Stimulated activated memory B cell treated with anti-CD40 and anti-IgM and Interleukin-4, amounts not matched to agents 10 μg/mL and 1 μg/mL and 100 μg/mL, for 72 hours (primary cell): ENCODE results near the gene DIPK2A.

Experiments
- ATAC-seq: fragments of 150-1000 bp; cut with Tn5 transposase; 2 replicates; pipeline ENCODE4 v1.10.0; 2021
- H3K27ac Mint-ChIP-seq: one replicate; pipeline ENCODE4 v1.8.0; 2022; ENCODE audit warnings: mild to moderate bottlenecking, mixed read lengths
- H3K27me3 Mint-ChIP-seq: one replicate; pipeline ENCODE4 v1.8.0; 2022; ENCODE audit warnings: mixed read lengths
- H3K36me3 Mint-ChIP-seq: one replicate; pipeline ENCODE4 v1.8.0; 2022; ENCODE audit warnings: mixed read lengths
- H3K4me1 Mint-ChIP-seq: one replicate; pipeline ENCODE4 v1.8.0; 2022; ENCODE audit warnings: mixed read lengths
- H3K4me3 Mint-ChIP-seq: one replicate; pipeline ENCODE4 v1.8.0; 2022; ENCODE audit warnings: mild to moderate bottlenecking, moderate library complexity, mixed read lengths
- H3K9me3 Mint-ChIP-seq: one replicate; pipeline ENCODE4 v1.8.0; 2022; ENCODE audit warnings: mixed read lengths

DIPK2A gene

DNA sequence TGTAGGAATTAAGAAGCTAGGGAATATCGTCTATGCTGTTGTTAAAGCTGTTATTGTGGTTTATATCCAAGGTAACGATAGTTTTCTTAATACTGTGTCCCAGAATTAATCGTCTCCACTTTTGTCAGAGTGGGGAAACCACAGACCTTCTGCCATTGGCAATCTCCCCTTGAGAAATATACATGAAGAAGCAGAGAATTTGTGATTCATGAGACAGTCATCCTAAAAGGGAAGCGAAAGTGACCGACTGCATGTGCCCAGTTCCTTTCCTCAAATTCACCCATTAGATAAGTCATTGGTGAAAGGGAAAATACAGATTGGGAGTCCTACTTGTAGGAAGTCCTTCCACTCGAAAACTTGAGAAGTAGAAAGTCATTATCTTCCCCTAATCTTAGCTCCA is 26.6 kb downstream of the DIPK2A start:
- Mint-ChIP-seq H3K36me3 (peaks cover 17% of the 10 kb centered on the region), H3K27me3 (no peaks in the 10 kb centered on the region), H3K27ac (no peak overlapping the region), H3K4me1 (peaks cover 24% of the 10 kb centered on the region), H3K4me3 (no peak overlapping the region), H3K9me3 (no peaks in the 10 kb centered on the region)
- peak; percentile 67 for ATAC-seq

DNA sequence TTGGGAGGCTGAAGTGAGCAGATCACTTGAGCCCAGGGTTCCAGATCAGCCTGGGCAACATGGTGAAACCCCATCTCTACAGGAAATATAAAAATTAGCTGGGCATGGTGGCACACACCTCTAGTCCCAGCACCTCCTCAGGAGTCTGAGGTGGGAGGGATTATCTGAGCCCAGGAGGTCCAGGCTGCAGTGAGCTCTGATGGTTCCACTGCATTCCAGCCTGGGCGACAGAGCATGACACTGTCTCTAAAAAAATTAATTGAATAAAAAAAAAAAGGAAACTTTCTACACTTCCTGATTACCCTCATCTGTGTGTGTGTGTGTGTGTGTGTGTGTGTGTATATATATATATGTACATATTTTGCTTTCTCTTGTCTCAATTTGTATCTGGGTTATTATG is 31.4 kb downstream of the DIPK2A start:
- H3K36me3 Mint-ChIP-seq: no peaks in the 10 kb centered on the region
- peaks cover 4% of the 10 kb centered on the region for H3K4me1 Mint-ChIP-seq
- no peaks in the 10 kb centered on the region for H3K9me3 Mint-ChIP-seq
- H3K4me3 Mint-ChIP-seq: no peak overlapping the region
- no peak overlapping the region for H3K27ac Mint-ChIP-seq
- no peak for ATAC-seq
- H3K27me3 Mint-ChIP-seq: no peaks in the 10 kb centered on the region

DNA sequence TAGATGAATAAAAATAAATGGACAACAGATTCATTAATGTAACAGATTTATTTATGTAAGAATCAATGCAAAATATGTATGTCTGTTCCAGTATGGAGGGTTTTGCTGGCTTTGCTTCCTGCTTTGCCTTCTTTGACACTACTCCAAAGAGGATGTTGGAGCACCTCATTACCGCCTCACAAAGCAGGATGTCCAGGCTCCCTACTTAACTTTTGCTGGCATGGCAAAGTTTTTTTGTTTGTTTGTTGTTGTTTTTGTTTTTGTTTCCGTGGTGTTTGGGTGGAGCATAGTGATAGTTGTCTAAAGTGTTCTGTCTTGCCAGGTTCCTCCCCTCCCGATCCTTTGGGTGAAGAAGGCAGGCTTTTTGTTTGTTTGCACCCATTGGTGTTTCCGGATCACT is 38.7 kb downstream of the DIPK2A start:
- Mint-ChIP-seq H3K4me1 (no peaks in the 10 kb centered on the region), H3K9me3 (no peaks in the 10 kb centered on the region), H3K27me3 (no peaks in the 10 kb centered on the region), H3K27ac (no peak overlapping the region), H3K36me3 (no peaks in the 10 kb centered on the region), H3K4me3 (no peak overlapping the region)
- ATAC-seq: no peak

DNA sequence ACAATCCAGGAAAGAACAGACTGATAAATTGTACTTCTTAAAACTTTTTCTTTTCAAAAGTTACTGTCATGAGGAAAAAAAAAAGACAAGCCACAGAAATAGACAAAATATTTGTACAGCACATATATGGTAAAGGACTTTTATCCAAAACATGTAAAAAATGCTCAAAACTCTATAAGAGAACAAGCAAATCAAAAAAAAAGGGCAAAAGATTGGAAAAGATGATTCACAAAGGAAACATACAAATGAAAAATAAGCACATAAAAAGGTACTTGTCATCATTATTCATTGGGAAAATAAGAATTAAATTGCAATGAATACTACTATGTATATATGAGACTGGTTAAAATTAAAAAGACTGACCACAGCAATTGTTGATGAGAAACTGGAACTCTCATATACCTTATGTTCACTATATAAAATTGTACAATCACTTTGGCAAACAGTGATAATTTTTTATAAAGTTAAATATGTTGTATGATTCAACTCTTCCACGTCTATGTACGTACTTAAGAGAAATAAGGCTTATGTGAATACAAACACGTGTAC is 39.7 kb downstream of the DIPK2A start:
- H3K27ac Mint-ChIP-seq: no peak overlapping the region
- H3K4me3 Mint-ChIP-seq: no peak overlapping the region
- no peaks in the 10 kb centered on the region for H3K9me3 Mint-ChIP-seq
- no peak for ATAC-seq
- H3K27me3 Mint-ChIP-seq: no peaks in the 10 kb centered on the region
- H3K36me3 Mint-ChIP-seq: no peaks in the 10 kb centered on the region
- H3K4me1 Mint-ChIP-seq: no peaks in the 10 kb centered on the region

DNA sequence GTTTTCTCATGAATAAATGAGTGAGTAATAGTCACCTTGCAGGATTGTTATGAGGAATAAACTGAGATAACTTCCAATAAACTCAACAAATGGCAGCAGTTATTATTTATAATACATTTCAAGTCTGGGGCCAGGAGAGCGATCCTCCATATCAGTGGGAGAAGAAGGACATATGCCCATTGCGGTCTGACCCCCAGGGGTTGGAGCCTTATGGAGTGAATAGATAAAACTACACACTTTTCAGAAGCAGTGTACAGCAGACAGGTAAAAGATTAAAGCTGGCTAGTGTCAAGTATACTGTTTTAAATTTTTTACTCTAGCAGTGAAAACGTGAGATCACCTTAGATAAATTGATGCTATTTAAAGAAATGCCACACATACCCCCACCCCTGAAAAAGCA is 43.5 kb downstream of the DIPK2A start:
- no peak overlapping the region for H3K27ac Mint-ChIP-seq
- peaks cover 6% of the 10 kb centered on the region for H3K36me3 Mint-ChIP-seq
- no peak for ATAC-seq
- H3K27me3 Mint-ChIP-seq: no peaks in the 10 kb centered on the region
- no peaks in the 10 kb centered on the region for H3K4me1 Mint-ChIP-seq
- H3K9me3 Mint-ChIP-seq: peaks cover 4% of the 10 kb centered on the region
- H3K4me3 Mint-ChIP-seq: no peak overlapping the region

DNA sequence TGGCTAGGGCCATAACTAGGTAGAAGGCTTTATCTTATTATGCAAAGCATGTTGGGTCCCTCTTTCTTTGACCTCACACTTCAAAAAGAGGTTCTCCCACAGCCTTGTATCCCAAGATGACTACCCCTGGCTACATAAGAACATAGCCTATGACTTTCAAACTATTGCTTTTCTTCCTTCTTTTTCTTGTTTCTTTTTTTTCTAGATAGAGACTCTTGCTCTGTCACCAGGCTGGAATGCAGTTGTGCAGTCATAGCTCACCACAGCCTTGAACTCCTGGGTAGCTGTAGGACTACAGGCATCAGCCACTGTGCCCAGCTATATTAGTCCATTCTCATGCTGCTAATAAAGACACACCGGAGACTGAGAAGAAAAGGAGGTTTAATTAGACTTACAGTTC is 47.2 kb downstream of the DIPK2A start:
- Mint-ChIP-seq H3K27me3 (no peaks in the 10 kb centered on the region), H3K9me3 (peaks cover 8% of the 10 kb centered on the region), H3K4me3 (no peak overlapping the region), H3K27ac (no peak overlapping the region), H3K4me1 (peaks cover 6% of the 10 kb centered on the region), H3K36me3 (peaks cover 6% of the 10 kb centered on the region)
- no peak for ATAC-seq
